Activated CD4-positive, CD25-positive, alpha-beta regulatory T cell (primary cell): ENCODE data around the gene TENT5C.

ENCODE experiments used
- DNase-seq, 4 experiments: peaks; one replicate each; lab custom pipeline; 2025; lab: John Stamatoyannopoulos, UW

Gene TENT5C

DNA sequence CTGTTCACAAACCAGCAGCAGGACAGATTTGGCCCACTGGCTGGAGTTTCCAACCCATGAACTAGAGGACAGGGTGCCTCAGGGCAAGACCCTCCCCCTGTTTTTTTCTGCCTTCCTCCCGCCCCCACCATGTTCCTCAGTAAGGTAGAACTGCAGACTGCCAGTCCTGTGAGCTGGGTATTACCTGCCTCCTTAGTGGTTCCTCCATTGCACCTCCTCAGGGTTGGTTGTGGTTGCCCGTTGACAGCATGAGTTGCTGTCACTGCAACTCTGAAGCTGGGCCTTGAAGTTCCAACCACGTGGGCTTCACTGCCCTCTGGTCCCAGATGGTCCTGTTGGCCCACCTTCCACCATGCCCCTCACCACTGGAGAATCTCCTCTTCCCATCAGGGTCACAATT is 28.8 kb downstream of the TENT5C start:
- DNase-seq = no peak

DNA sequence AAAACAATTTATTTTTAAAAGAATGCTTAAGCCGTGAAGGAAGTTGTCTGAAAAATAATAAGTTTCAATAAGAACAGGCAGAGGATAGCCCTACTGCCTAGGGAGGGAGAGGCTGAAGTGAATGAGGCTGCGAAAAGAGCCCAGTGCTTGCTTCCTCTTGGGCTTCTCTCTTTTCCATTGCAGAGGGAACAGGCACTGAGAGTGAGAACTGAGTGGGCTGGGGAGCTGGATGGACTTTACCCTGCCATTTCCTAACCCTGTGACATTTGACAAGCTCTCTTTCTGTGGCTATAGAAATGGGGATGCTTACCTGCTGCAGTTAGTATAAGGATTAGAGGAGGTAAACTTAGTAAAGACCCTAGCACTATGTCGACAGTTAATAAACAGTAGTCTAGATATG is 30.0 kb downstream of the TENT5C start:
- DNase-seq = no peak

DNA sequence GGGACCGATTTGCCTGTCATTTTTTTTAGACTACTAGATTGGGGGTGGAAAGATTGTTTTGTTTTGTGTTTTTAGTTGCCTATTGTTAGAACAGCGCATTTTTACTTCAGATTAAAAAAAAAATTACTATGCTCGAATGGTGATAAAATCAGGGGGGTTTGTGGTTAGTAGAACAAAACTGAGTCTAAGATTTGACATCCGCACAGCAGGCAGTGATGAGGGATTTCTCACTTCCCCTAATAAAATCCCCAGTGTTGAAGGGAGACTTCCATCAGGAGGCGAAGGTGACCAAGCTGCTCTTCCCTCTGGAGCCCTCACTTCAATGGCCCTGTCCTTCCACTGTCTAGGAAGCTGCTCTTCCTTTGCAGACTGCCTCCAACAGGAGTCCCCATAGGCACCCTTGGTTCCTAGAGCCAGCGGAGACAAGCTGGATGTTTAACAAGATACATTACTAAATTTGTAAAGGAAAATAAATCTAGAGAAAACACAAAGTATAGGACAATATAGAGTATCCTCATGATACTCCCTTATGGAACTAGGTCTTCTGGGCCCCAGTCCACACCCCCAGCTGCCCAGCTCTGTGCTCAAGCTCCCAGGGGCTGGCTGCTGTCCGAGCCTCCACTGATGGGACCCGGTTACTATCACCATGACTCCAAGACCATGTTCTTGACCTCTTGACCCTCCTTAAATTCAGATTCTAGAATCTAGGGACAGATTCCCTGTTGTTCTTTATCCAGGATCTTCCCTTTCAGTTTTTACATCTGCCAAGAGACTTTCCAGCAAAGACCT is 31.0 kb downstream of the TENT5C start:
- DNase-seq = no peak

DNA sequence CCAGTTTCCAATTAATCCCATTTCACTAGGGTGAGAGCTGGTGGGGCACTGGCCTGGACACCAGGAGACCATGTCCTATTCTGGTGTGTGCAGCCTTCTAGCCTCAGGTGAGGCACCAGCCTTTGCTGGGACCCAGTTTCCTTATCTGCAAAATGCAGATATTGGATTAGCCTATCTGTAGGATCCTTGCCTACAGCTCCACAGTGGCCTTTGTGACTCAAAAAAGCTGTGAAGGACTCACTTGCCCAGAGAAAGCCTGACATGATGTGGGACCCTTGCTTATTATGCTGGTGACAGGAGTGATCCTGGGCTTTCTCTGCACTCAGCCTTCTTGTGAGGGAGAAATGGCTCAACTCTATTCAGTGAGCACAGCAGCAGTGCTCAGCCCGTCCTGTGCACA is 32.3 kb downstream of the TENT5C start:
- DNase-seq = no peak

DNA sequence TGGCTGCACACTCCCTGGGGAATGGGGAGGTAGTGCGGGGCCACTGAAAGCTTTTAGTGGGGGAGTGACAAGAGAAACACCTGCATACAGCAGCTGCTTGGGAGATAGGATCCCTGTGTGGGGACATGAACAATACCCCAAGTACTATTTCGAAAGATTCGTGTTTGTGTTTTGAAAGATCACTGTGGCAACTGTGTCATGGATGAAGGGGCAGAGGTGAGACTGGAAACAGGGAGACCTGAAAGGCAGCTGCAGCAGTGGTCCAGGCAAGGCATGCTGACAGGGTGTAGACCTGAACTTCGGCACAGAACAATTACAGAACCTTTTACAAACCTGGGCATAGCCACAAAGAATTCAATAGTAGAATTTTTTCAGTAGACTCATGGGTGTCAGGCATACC is 32.9 kb downstream of the TENT5C start:
- no peak for DNase-seq

DNA sequence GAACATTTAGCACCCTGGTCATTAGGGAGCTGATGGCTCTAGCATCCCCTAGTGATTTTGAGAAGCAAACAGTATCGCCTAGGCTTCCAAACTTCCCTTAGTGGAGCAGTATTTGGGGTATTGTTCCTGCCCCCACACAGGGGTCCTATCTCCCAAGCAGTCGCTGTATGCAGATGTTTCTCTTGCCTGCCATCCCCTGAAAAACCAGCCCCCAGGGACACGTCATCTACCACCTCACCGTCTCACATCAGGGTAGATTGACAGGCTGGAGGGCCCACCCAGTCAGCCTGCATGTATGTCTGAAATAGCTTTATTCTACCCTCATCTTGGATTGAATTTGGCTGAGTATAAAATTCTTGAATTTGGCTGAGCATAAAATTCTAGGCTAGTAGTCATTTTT is 33.9 kb downstream of the TENT5C start:
- no peak for DNase-seq

DNA sequence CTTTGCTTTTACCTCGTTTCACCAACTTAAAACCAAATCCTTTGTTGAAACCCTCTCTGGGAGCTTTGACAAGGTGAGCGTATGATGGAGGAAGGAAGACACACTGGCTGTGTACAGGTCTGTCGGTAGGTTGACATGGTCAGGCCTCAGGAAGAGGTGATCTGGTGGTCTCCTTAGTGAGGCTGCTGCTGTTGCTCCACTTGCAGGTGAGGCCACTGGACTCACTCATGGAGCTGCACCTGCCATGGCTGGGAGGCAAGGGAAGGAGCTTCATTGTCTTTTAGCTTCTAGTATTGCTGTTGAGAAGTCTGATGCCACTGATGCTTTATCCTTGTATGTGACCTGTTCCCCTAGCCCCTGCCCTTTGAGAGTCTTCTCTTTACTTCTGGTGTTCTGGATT is 35.7 kb downstream of the TENT5C start:
- DNase-seq = no peak

DNA sequence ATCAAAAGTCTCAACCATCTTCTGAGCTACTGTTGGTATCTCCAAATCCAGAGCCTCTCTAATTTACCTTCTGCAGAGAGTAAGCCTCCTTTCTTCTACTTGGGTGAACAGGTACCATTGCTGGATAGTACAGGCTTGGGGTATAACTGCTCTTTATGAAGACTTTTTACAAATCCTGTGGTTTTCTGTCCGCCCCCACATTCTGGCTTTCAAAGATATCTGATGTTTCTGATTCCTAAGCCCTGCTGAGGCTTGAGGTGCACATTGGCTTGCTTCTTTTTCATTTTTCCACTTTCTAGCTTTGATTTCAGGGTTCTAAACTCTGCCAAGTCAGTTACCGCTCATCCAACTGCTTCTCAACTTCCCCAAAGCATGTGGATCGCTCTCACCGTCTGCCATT is 37.1 kb downstream of the TENT5C start:
- no peak for DNase-seq

DNA sequence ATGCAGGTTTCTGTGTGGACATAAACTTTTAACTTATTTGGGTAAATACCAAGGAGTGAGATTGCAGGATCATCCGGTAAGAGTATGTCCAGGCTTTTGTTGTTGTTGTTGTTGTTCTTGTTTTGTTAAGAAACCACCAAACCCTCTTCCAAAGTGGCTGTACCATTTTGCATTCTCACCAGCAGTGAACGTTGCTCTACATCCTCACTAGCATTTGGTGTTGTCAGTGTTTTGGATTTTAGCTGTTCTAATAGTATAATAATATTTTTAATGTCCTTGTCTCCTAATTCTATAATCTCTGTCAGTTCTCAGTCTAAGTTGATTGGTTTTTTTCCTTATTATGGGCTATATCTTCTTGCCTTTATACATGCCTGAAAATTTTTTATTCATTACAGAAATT is 37.8 kb downstream of the TENT5C start:
- DNase-seq = no peak

DNA sequence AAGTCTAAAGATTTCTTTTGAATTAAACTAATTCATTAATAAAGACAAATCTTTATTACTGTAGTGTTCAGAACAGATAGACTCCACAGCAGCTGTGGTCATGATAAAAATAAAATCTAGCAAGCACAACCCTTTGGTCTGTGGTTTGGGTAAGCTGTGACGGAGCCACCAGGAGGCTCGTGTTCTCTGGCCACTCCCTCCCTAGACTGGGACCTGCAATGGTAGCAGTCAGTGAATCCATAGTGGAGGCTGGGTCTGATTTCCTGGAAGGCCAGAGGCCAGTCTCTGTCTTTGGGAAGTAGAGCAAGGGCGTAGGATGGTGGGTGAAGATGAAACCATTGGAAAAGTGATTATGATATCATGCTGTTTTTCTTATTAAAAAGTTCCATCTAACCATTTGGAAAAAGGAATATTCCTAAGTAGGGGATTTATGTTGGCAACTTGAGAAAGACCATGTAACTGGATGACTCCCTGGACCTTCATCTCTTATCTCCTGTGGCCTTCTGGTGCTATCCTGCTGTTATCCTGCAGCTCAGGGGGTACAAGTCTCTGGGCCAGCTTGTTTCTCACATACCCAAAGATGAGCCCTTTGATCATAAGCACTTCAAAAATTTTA is 39.0 kb downstream of the TENT5C start:
- no peak for DNase-seq

DNA sequence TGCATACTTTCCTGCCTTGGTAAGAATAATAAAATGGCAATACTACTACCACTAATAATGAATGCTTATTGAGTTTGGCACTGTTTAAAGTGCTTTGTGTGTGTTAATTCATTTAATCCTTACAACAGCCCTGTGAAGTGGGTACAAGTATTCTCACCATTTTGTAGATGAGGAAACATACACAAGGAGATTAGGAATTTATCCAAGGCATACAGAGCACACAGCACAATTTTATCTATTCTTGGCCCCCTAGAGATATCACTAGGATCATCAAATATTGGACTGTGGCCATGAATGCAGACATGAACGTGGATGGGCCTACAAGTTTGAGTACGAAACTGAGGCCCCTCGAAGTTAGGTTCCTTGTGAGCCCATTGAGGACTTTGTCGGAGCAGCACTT is 39.5 kb downstream of the TENT5C start:
- DNase-seq = no peak

DNA sequence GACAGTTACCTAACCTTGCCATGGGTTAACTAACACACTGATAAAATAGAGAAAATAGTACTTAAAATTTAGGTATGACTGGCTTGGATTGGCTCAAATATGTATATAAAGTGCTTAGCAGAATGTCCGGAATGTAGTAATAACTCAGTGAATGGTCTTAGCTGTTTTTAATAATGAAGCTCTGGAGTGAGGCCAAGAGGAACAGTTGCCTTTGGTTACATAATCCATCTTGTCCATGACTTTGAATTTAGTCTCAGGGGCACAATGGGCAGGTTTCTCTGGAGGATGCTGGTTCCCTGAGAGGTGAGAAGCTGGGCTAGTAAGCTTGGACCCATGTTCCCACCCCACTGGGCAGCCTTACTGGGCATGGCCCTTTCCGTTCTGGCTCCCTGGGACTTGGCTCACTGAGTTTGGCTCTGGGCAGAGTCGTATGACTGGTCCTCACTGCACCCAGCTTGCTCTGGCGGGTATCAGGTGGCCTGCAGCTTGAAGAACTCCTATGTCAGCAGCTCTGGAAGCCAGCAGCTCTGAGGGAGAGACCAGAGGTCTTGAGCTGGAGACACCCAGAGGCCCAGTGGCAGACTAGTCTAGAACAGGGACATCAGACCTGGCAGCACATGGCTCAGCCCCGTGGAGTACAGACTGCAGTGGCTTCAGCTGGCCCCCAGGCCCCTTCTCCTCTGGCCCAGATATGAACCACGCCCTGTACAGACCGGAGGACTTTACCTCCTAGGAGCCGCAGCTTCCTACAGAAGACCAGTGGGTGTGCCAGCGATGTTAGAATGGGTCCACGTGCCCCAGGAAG is 40.4 kb downstream of the TENT5C start:
- no peak for DNase-seq

DNA sequence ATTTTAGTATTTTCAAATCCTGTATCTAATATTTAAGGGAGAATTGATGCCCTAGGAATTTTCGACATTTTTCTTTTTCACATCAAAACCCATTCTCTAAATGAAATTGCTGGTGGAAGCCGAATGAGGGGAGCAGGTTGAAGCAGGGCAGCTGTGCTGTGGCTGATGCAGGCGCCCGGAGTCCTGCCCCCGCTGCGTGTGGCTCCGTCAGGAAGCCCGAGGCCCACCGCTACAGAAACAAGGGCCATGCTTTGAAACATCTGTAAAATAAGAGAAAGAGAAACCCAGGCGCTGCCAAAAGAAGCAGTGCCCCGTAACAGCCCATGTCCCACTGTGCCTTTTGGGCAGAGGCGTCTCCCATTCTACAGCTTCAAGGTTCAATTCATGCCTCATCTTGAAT is 41.1 kb downstream of the TENT5C start:
- no peak for DNase-seq

DNA sequence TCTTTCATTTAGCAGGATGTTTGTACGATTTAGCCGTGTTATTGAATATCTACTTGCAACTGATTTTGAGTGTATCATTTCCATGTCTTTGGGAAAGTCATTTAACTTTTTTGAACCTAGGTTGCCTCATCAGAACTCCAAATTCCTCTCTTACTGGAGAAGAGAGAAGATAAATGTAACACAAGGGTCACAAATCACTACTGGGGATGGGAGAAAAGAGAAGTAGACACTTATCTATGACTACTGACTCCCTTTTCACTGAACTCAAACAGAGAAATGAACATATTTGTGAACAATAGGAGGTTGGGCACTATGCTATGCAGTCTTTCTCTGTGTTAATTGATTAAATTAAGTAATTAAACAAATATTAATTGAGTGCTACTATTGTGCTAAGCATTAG is 42.2 kb downstream of the TENT5C start:
- DNase-seq = no peak

DNA sequence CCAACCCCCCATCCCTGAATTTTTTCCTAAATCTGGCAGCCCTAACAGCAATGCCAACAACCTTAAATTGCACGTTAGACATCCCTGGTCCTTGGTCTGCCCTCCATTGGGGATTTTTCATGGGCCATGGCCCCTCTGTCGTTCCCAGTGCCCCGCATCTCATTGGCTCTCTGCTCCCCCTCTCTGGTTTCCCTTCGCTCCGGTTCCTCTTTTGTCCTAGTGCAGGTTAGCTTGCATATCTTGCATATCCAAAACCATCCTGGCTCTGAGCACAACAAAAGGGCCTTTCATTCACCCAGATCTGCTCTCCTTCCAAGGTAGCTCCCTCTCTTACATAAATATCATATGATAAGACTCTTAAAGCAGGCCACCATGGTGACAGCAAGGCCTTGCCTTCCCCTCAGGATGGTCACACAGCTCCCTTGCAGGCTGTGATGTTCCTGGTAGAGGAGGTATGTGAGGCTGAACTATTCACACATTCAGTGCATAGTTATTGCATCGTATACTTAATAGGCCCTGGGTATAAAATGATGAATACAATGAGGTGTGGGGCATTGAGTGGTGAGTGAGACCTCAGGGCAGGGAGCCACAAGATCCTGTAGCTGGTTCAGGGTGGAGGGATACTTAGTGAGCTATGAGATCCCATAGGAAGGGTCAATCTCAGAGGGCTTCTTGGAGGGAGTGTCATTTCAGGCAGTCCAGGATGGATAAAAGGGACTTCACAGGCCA is 45.2 kb downstream of the TENT5C start:
- no peak for DNase-seq

DNA sequence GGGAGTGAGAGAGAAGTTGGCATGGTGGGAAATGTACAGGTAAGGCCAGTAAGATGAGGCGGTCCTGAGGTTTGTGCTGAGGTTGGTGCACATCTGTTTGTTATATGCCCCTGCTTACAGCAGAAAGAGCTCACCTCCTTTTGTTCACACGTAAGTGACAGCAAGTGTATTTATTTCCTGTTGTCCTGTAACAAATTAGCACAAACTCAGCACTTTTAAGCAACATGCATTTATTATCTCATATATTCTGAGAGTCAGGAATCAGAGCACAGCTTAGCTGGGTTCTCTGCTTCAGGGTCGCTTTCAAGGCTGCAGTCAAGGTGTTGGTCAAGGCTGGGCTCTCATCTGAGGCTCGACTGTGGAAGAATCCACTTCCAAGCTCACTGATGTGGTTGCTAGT is 45.8 kb downstream of the TENT5C start:
- no peak for DNase-seq

DNA sequence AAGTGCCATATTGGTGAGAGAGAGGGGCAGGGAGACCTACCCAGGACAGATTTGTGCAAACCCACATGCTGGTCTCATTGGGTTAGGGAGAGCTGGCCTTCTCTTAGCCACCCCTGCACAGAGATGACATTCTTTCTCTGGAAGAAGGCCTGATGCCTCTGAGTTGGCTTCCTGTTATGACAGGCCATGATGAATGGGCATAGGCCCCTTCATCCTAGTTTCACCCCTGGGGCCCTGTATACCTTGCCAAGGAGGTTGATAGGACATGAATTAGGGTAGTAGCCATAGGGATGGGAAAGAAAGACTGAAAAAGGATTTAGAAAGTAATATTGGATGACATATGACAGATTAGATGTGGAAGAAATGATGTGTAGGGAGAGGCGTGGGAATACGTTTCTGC is 46.6 kb downstream of the TENT5C start:
- no peak for DNase-seq

DNA sequence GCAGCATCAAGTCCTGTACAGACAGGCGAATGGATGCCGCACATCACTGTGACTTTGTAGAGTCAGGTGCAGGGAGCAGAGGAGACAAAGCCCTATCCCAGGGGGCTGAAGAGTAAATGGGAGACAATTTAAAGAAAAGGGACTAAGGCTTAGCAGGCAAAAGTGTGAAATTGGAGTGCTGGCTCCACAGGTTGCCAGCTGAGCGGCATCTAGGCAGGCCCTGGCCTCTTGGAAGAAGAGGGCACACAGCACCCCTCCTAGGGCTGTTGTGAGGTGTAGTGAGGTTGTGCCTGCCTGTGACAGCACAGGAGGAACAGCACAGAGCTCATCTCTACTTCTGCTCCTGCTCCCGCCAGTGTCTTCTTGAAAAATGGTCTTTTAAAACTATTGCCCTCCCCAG is 47.3 kb downstream of the TENT5C start:
- no peak for DNase-seq

DNA sequence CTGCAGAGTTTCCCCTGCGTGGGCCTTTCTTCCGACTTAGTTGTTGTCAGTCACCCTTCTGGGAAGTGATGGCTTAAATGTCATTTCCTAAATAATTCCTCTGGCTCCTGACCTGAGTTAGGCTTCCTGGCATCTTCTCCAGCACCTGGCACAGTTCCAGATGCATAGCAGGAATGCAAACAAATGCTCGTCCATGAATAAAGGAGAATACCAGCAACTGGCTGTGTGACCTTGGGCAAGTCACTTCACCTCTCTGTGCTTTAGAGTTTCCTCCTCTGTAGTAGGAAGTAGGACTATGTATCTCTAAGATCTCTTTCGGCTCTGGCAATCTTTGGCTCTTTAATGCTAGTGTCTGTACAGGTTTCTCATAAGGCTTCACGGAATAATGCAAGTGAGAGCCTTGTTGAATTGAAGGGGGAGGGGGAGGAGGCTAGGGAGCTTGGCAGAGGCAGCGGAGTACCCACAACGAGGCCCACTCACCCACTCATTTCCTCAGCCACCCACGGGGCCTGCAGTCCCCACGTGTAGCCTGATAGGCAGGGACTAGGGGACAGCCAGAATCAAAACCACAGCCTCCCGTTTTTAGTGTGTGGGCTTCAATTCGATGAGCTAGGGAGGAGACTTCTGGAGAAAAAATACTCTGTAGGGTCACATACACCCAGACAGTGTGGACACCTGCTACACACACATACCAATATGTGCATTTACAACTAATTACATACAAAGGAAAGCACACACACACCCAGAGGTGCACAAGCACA is 48.1 kb downstream of the TENT5C start:
- no peak for DNase-seq

DNA sequence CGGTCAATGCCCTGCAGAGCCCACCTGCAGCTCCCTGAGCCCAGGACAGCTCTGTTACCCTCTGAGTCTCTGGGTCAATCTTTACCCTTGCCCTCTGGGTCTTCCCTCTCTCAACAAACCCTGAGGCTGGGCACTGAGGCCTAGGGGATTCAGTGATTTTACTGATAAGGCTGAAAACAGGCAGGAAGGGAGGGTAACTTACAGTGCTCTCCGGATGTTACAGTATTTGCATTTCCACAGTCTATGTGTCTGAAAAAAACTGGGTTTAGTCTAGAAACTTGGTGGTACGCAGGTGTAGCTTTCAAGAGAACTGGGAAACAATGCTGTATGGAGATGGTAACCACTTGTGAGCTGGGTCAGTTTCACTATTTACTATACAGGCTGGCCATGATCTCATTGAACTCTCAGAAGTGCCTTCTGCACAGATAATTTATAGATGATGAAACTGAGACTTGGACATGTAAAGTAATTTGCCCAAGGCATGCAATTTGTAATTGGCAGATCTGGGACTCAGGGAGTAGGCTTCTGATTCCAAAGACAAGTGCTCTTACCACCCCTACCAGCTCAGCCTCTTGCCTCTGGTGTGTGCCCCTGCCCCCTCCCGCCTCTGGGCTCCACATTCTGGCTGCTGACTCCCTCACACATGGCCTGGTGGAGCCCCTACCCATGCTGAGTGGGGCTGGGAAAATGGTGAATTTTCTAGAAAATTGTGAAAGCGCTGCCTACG is 48.8 kb downstream of the TENT5C start:
- DNase-seq = no peak

DNA sequence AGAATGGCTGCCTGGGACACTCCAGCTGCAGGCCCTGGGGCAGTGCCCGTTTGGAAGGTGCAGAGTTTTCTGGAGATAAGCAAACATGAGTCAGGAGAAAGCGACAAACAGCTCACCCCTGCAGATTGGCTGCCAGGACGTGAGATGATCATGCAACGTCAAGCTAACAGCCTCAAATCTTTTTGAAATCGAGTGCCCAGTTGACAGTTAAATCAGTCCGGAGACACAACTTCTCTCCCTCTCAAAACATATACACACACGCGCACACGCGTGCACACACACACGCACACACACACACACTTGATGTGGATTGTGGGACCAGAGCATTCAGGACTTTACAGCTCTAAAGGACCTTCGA is 49.4 kb downstream of the TENT5C start:
- no peak for DNase-seq
